ENCODE results near the gene SMG6.

Gene SMG6

GRCh38 chr17:2137342-2138098 is 166.1 kb downstream of the SMG6 start:
- no peak for DNase-seq

GRCh38 chr17:2136241-2136640 is 167.3 kb downstream of the SMG6 start:
- DNase-seq: no peak

GRCh38 chr17:2128011-2128410 is 175.6 kb downstream of the SMG6 start:
- DNase-seq: no peak

- no peak for DNase-seq
Measured at GRCh38 chr17:2125013-2125535, 178.5 kb downstream of the SMG6 start.

- no peak for DNase-seq
Measured at GRCh38 chr17:2124391-2124790, 179.2 kb downstream of the SMG6 start.

GRCh38 chr17:2123375-2124251 is 180.0 kb downstream of the SMG6 start:
- no peak for DNase-seq

- no peak for DNase-seq
Measured at GRCh38 chr17:2122641-2123302, 180.8 kb downstream of the SMG6 start.

- no peak for DNase-seq
Measured at GRCh38 chr17:2120586-2121335, 182.8 kb downstream of the SMG6 start.

GRCh38 chr17:2113279-2113622 is 190.3 kb downstream of the SMG6 start:
- DNase-seq: no peak

- DNase-seq: no peak
Measured at GRCh38 chr17:2111691-2112090, 191.9 kb downstream of the SMG6 start.

- no peak for DNase-seq
Measured at GRCh38 chr17:2110436-2110835, 193.1 kb downstream of the SMG6 start.

- no peak for DNase-seq
Measured at GRCh38 chr17:2108170-2108569, 195.4 kb downstream of the SMG6 start.

GRCh38 chr17:2107506-2107905 is 196.1 kb downstream of the SMG6 start:
- DNase-seq: no peak

GRCh38 chr17:2107050-2107449 is 196.5 kb downstream of the SMG6 start:
- DNase-seq: no peak

- DNase-seq: no peak
Measured at GRCh38 chr17:2106308-2106955, 197.2 kb downstream of the SMG6 start.

GRCh38 chr17:2105663-2106062 is 197.9 kb downstream of the SMG6 start:
- DNase-seq: no peak

- no peak for DNase-seq
Measured at GRCh38 chr17:2102931-2103809, 200.4 kb downstream of the SMG6 start.

GRCh38 chr17:2101448-2102257 is 201.9 kb downstream of the SMG6 start:
- DNase-seq: peak; percentile 39

GRCh38 chr17:2095536-2095910 is 208.1 kb downstream of the SMG6 start:
- DNase-seq: no peak

GRCh38 chr17:2094891-2095535 is 208.6 kb downstream of the SMG6 start:
- DNase-seq: no peak
